Kidney capillary endothelial cell (primary cell): Measurements from ENCODE around the gene ARID3A.
"Not testable (repeated sequence)": the region's sequence is repeated elsewhere in the genome, so short reads cannot be mapped to it uniquely, and the experiment has no call there.

Experiments
- DNase-seq: peaks from one replicate; pipeline ENCODE4 v3.0.0-alpha.2; 2018; ENCODE audit warnings: low spot score

The ARID3A gene

DNA sequence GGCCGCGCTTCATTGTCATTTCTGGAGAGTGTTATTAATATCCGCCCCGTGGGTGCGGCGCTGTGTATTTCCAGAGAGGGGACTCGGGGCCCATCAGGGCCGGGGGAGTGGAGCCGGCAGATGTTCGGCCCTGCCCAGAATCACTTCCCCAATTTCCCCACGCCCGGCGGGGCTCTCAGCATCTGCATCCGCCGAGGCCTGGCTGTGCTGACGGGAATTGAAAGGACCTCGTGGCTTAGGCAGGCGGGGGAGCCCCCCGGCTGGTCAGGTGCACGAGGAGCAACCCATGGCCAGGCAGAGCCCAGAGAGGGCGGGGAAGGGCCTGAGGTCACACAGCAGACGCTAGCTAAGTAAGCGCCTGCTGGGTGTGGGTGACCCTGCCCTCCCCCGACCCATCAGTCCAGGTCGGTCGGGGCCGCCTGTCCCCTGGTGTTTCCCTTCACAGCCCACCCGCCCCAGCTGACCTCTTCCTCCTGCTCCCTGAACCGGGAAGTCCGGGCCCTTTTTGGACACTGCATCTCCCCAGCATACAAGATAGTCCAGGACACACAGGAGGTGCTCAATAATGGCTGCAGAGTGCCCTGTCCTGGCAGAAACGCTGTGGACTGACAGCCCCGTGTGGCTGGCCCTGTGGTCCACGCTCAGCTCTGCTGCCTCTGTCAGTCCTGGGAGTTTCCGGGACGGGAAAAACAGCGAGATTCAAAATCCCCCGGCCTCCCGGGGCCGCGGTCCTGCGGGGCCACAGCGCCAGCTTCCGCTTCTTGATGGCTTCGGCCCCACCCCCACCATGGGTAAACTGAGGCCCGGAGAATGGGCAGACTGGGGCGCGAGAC lies 22.1 kb downstream of the ARID3A start:
- DNase-seq: no peak

GRCh38 chr19:948842-949496 lies 23.1 kb downstream of the ARID3A start:
- no peak for DNase-seq

GRCh38 chr19:950352-951066 lies 24.7 kb downstream of the ARID3A start:
- DNase-seq: no peak

DNA sequence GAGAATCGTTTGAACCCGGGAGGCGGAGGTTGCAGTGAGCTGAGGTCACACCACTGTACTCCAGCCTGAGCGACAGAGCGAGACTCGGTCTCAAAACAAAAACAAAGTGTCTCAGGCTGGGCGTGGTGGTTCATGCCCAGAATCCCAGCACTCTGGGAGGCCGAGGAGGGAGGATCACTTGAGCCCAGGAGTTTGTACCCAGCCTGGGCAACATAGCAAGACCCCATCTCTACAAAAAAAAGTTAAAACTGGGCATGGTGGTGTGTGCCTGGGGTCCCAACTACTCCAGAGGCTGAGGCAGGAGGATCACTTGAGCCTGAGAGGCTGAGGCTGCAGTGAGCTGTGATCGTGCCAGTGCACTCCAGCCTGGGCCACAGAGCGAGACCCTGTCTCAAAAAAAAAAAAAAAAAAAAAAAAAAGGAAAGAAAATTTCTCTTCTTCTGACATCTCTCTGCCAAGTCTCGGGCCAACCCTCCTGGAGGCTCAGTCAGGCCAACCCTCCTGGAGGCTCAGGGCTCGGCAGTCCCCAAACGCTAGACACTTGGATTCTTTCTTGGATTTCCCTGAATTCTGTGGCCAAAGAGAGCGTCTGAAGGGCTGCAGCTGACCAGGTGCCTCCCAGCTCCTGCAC lies 26.3 kb downstream of the ARID3A start:
- no peak for DNase-seq

- no peak for DNase-seq
These were observed 27.0 kb downstream of the ARID3A start for GRCh38 chr19:952680-953444.

- DNase-seq: no peak
These were observed 27.8 kb downstream of the ARID3A start for GRCh38 chr19:953445-954271.

GRCh38 chr19:954272-954671 lies 28.4 kb downstream of the ARID3A start:
- no peak for DNase-seq

- no peak for DNase-seq
These were observed 29.0 kb downstream of the ARID3A start for GRCh38 chr19:954672-955494.

GRCh38 chr19:955803-956765 lies 30.2 kb downstream of the ARID3A start:
- no peak for DNase-seq

DNA sequence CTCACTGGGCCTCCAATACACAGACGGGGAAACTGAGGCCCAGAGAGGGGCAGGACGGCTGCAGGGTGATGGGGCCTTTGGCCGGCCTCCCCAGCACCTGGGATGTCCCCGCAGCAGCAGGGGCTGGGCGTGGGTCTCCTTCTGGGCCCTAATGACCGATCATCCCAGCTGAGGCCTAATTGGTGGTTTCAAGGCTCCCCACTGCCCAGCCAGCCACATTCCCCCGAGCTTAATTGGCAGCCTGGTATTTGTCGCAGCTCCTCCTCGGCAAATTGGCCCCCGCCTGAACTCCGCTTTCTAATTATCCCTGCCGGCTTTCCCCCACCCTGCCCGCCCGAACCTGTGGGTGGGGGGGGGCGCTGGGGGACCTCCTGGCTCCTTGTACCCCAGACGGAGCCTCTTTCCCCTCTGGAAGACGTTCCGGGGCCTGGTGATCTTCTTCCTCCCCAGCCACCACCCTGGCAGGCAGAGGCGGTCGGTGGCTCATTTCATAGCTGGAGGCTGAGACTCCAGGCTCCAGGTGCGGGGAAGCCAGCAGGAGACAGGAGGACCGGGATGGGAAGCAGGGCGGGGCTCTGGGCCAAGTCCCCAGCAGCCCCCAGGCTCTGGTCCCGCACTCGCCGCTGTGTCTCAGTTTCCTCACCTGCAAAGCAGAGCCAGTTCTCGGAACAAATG lies 31.1 kb downstream of the ARID3A start:
- no peak for DNase-seq

DNA sequence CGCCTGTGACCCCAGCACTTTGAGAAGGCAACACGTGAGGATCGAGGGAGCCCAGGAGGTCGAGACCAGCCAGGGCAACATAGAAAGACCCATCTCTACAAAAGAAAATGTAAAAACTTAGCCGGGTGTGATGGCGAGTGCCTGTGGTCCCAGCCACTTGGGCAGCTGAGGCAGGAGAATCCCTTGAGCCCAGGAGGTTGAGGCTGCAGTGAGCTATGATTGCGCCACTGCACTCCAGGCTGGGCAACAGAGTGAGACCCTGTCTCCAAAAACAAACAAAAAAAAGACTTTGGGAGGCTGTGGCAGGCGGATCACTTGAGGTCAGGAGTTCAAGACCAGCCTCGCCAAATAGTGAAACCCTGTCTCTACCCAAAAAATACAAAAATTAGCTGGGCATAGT lies 31.7 kb downstream of the ARID3A start:
- not testable (repeated sequence) for DNase-seq

GRCh38 chr19:958967-959855 lies 33.4 kb downstream of the ARID3A start:
- DNase-seq: no peak

- DNase-seq: no peak
These were observed 34.2 kb downstream of the ARID3A start for GRCh38 chr19:960020-960419.

DNA sequence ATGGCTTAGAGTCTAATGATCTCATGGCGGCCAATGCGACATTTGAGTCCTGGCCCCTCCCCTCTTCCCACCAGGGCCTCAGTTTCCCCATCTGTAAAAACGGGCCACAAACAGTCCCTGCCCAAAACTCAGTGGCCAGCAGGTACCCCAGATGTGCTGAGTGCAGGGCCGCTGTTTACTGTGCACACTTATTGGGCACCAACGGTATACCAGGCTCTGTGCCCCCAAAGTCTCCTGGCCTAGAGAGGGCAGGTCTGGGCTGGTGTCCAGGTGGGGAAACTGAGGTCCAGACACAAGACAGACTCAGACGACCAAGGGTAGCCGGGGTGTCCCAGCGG lies 34.7 kb downstream of the ARID3A start:
- DNase-seq: no peak

GRCh38 chr19:961866-962620 lies 36.2 kb downstream of the ARID3A start:
- no peak for DNase-seq

DNA sequence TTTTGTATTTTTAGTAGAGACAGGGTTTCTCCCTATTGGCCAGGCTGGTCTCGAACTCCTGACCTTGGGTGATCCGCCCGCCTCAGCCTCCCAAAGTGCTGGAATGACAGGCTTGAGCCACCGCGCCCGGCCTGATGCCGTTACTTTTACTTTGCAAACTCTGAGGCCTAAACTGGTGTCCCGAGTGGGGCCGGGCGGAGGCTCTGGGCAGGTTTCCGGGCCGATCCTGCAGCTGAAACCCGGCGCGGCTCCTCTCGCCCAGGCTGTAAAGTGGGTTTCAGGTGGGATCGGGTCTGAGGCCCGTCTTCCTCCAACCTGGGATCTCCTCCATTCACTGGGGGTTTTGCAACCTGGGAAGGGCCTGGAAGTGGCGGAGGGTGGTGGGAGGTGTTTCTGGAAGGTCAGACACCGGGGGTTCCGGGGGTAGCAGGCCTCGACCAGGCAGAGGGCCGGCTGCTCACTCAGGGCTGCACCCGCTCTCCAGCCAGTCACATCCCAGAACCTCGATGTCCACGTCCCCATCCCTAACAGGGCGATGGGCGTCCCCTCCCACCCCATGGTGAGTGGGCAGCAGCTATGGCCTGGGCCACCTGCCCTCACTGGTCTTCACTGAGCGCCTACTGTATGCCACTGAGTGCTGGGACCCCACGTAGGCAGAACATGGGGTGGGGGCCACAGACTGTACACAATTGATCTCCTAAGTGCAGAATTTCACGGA lies 37.0 kb downstream of the ARID3A start:
- DNase-seq: no peak
